BE2C (cell line): ENCODE results near the gene SGK1.
"Not testable (repeated sequence)": the region's sequence is repeated elsewhere in the genome, so short reads cannot be mapped to it uniquely, and the experiment has no call there.

Source experiments
- DNase-seq: peaks from one replicate; pipeline ENCODE4 v3.0.0-alpha.2; 2020
- H3K27me3 ChIP-seq: fragments of 250-450 bp; sonication (Bioruptor Pico); 2 replicates; pipeline ENCODE4 v1.5.1; 2020; ENCODE audit warnings: mild to moderate bottlenecking
- H3K36me3 ChIP-seq: fragments of 250-450 bp; sonication (Bioruptor Pico); 2 replicates; pipeline ENCODE4 v1.5.1; 2020; ENCODE audit warnings: mild to moderate bottlenecking
- H3K4me1 ChIP-seq: fragments of 250-450 bp; sonication (Bioruptor Pico); 2 replicates; pipeline ENCODE4 v1.5.1; 2020
- H3K4me3 ChIP-seq: 2 replicates; pipeline ENCODE4 v1.5.1; 2011; ENCODE audit warnings: low read depth, low read length
- H3K9me3 ChIP-seq: fragments of 250-450 bp; sonication (Bioruptor Pico); 2 replicates; pipeline ENCODE4 v1.5.1; 2020
- TF ChIP-seq, protein P1 (sequence below): IDR thresholded peaks from 2 replicates; pipeline ENCODE4 v1.5.1; 2012; ENCODE audit warnings: mild to moderate bottlenecking, low read depth, low read length

Gene SGK1

GRCh38 chr6:134310817-134311216 is 7.1 kb downstream of the SGK1 start:
- TF ChIP-seq, protein P1, sequence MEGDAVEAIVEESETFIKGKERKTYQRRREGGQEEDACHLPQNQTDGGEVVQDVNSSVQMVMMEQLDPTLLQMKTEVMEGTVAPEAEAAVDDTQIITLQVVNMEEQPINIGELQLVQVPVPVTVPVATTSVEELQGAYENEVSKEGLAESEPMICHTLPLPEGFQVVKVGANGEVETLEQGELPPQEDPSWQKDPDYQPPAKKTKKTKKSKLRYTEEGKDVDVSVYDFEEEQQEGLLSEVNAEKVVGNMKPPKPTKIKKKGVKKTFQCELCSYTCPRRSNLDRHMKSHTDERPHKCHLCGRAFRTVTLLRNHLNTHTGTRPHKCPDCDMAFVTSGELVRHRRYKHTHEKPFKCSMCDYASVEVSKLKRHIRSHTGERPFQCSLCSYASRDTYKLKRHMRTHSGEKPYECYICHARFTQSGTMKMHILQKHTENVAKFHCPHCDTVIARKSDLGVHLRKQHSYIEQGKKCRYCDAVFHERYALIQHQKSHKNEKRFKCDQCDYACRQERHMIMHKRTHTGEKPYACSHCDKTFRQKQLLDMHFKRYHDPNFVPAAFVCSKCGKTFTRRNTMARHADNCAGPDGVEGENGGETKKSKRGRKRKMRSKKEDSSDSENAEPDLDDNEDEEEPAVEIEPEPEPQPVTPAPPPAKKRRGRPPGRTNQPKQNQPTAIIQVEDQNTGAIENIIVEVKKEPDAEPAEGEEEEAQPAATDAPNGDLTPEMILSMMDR: no peak
- H3K9me3 ChIP-seq: no peaks in the 10 kb centered on the region
- DNase-seq: no peak
- H3K4me1 ChIP-seq: no peaks in the 10 kb centered on the region
- H3K27me3 ChIP-seq: no peaks in the 10 kb centered on the region
- H3K4me3 ChIP-seq: no peak overlapping the region
- no peaks in the 10 kb centered on the region for H3K36me3 ChIP-seq

GRCh38 chr6:134309983-134310605 is 7.8 kb downstream of the SGK1 start:
- TF ChIP-seq, protein P1: no peak
- H3K4me3 ChIP-seq: no peak overlapping the region
- no peaks in the 10 kb centered on the region for H3K27me3 ChIP-seq
- no peaks in the 10 kb centered on the region for H3K36me3 ChIP-seq
- H3K9me3 ChIP-seq: no peaks in the 10 kb centered on the region
- no peak for DNase-seq
- H3K4me1 ChIP-seq: no peaks in the 10 kb centered on the region

- H3K4me3 ChIP-seq: no peak overlapping the region
- DNase-seq: no peak
- H3K9me3 ChIP-seq: no peaks in the 10 kb centered on the region
- TF ChIP-seq, protein P1: no peak
- H3K4me1 ChIP-seq: no peaks in the 10 kb centered on the region
- H3K36me3 ChIP-seq: no peaks in the 10 kb centered on the region
- no peaks in the 10 kb centered on the region for H3K27me3 ChIP-seq
Observed at GRCh38 chr6:134309227-134309626, 8.7 kb downstream of the SGK1 start.

GRCh38 chr6:134308800-134309199 is 9.1 kb downstream of the SGK1 start:
- H3K4me3 ChIP-seq: no peak overlapping the region
- TF ChIP-seq, protein P1: no peak
- H3K4me1 ChIP-seq: no peaks in the 10 kb centered on the region

GRCh38 chr6:134307870-134308269 is 10.0 kb downstream of the SGK1 start:
- Histone ChIP-seq H3K9me3 (no peaks in the 10 kb centered on the region), H3K27me3 (no peaks in the 10 kb centered on the region), H3K4me1 (no peaks in the 10 kb centered on the region), H3K4me3 (no peak overlapping the region), H3K36me3 (no peaks in the 10 kb centered on the region)
- TF ChIP-seq, protein P1: no peak
- no peak for DNase-seq

More at GRCh38 chr6:134308800-134309199, 9.1 kb downstream of the SGK1 start:
- Histone ChIP-seq H3K36me3 (no peaks in the 10 kb centered on the region), H3K27me3 (no peaks in the 10 kb centered on the region), H3K9me3 (no peaks in the 10 kb centered on the region)
- DNase-seq: no peak

GRCh38 chr6:134307075-134307474 is 10.8 kb downstream of the SGK1 start:
- no peak for DNase-seq
- Histone ChIP-seq H3K4me3 (no peak overlapping the region), H3K4me1 (no peaks in the 10 kb centered on the region), H3K27me3 (no peaks in the 10 kb centered on the region), H3K9me3 (no peaks in the 10 kb centered on the region), H3K36me3 (no peaks in the 10 kb centered on the region)
- TF ChIP-seq, protein P1: no peak

DNA sequence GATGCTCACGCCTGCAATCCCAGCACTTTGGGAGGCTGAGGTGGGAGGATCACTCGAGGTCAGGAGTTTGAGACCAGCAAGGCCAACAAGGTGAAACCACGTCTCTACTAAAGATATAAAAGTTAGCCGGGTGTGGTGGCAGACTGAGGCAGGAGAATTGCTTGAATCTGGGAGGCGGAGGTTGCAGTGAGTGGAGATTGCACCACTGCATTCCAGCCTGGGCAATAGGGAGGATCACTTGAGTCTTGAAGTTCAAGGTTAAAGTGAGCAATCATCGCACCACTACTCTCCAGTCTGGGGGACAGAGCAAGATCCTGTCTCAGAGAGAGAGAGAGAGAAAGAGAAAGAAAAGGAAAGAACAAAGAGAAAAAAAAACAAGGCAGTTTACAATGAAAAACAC is 13.5 kb downstream of the SGK1 start:
- H3K27me3 ChIP-seq, H3K9me3 ChIP-seq, DNase-seq, H3K36me3 ChIP-seq, H3K4me1 ChIP-seq, H3K4me3 ChIP-seq: not testable (repeated sequence)
